Tibial nerve (tissue), 4 donors: ENCODE data around the gene U2AF1L4. TPM values are rescaled to one million over a fixed set of nuclear protein-coding genes. Genes with fewer than 3 reads are reported as not detected.

ENCODE experiments used
- DNase-seq, 2 donors: peaks; one replicate each; pipeline ENCODE4 v3.0.0-alpha.2; 2019; ENCODE audit warnings: low spot score in 2 of 2
- H3K27ac ChIP-seq, 4 donors: fragments of 200-600 bp; sonication (generic) in 3 of 4; one replicate each; pipeline ENCODE4 v1.5.1; 2017 to 2019; ENCODE audit warnings: mild to moderate bottlenecking in 1 of 4
- H3K27me3 ChIP-seq, 2 donors: fragments of 200-600 bp; sonication (generic) in 1 of 2; one replicate each; pipeline versions ENCODE4 v1.5.1 to v1.6.0; 2017 to 2019
- H3K36me3 ChIP-seq, 3 donors: fragments of 200-600 bp; sonication (generic); one replicate each; pipeline ENCODE4 v1.5.1; 2018 to 2019
- H3K4me1 ChIP-seq, 4 donors: fragments of 200-600 bp; sonication (generic) in 3 of 4; one replicate each; pipeline ENCODE4 v1.5.1; 2017 to 2019
- H3K4me3 ChIP-seq, 4 donors: fragments of 200-600 bp; sonication (generic) in 3 of 4; one replicate each; pipeline ENCODE4 v1.5.1; 2017 to 2019; ENCODE audit warnings: mild to moderate bottlenecking in 1 of 4, moderate library complexity in 1 of 4
- H3K9me3 ChIP-seq, 4 donors: fragments of 200-600 bp; sonication (generic) in 3 of 4; one replicate each; pipeline ENCODE4 v1.5.1; 2017 to 2019
- CTCF ChIP-seq, 5 experiments: fragments of 200-600 bp in 3 of 5; fragments of 450-650 bp in 2 of 5; sonication (generic) in 3 of 5; IDR thresholded peaks; one replicate each; pipeline ENCODE4 v1.5.1; 2016 to 2019; ENCODE audit warnings: antibody characterized with exemption in 5 of 5, mild to moderate bottlenecking in 3 of 5, moderate library complexity in 2 of 5
- EP300 ChIP-seq, 2 donors: sonication (generic); formaldehyde crosslinking; IDR thresholded peaks; one replicate each; pipeline ENCODE4 v1.6.1; 2017; ENCODE audit warnings: antibody characterized with exemption in 2 of 2, mild to moderate bottlenecking in 1 of 2
- POLR2A ChIP-seq, 2 donors: fragments of 450-650 bp; IDR thresholded peaks; one replicate each; pipeline ENCODE4 v1.6.1; 2017; ENCODE audit warnings: antibody characterized with exemption in 2 of 2, mild to moderate bottlenecking in 2 of 2, moderate library complexity in 2 of 2
- WGBS, 2 donors: methylation state at CpG; one replicate each; pipeline ENCODE4 v1.1.5; 2018; 5-methylcytosine and 5-hydroxymethylcytosine counted together
- total RNA-seq, 4 donors: library from RNA; depleted of rRNA; stranded (reverse); fragments of >200 nt; gene quantifications; one replicate each; pipeline ENCODE4 v1.1.0, GENCODE V29; 2016

The U2AF1L4 gene
- total RNA-seq, 4 donors from 2014 or later = 17.8 to 51.1 (median 43.2) TPM

DNA sequence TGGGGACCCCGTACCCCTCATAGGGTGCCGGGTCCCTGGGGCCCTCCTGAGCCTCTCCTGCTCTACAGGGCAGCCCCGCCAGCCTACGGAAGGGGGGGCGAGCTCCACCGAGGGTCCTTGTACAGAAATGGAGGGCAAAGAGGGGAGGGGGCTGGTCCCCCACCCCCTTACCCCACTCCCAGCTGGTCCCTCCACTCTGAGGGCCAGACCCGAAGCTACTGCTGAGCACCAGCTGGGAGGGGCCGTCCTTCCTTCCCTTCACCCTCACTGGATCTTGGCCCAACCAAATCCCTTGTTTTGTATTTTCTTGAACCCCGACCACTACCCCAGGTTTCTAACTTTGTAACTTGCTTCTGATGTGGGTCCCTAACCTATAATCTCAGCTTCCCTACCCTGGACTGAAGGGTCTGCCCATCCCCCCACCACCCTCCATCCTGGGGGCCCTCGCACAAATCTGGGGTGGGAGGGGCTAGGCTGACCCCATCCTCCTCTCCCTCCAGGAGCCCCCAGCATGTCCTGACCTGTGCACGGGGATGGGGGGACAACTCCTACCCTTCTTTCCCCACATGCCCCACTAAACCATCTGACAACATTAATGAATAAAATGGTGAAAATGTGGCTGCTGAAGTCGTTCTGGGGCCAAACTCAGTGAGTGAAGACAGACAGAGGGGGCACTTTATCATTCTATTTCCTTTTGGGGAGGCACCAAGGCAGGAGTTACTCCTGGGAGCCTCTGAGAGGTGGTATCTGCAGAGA is 43.2 kb upstream of the U2AF1L4 start:
- TF ChIP-seq EP300 (IDR thresholded peaks at IDR 0.05) (no peak), POLR2A (IDR thresholded peaks at IDR 0.05) (no peak), CTCF (IDR thresholded peaks at IDR 0.05) (no peak)
- WGBS, 2 donors = 72 to 75% methylated on average over 12 of the region's 12 CpGs
- H3K27me3 ChIP-seq = no peaks in the 10 kb centered on the region
- no peak overlapping the region for H3K27ac ChIP-seq
- no peak for DNase-seq
- H3K36me3 ChIP-seq = peaks cover 0 to 50% (median 0%) of the 10 kb centered on the region in 3 donors
- H3K9me3 ChIP-seq = no peaks in the 10 kb centered on the region
- no peaks in the 10 kb centered on the region for H3K4me1 ChIP-seq
- no peak overlapping the region for H3K4me3 ChIP-seq

DNA sequence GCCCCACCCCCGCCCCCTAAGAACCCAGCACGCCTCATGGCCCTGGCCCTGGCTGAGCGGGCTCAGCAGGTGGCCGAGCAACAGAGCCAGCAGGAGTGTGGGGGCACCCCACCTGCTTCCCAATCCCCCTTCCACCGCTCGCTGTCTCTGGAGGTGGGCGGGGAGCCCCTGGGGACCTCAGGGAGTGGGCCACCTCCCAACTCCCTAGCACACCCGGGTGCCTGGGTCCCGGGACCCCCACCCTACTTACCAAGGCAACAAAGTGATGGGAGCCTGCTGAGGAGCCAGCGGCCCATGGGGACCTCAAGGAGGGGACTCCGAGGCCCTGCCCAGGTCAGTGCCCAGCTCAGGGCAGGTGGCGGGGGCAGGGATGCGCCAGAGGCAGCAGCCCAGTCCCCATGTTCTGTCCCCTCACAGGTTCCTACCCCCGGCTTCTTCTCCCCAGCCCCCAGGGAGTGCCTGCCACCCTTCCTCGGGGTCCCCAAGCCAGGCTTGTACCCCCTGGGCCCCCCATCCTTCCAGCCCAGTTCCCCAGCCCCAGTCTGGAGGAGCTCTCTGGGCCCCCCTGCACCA is 42.1 kb upstream of the U2AF1L4 start:
- Histone ChIP-seq H3K9me3 (no peaks in the 10 kb centered on the region), H3K27ac (no peak overlapping the region), H3K4me3 (no peak overlapping the region), H3K4me1 (no peaks in the 10 kb centered on the region), H3K27me3 (no peaks in the 10 kb centered on the region), H3K36me3 (peaks cover 0 to 61% (median 0%) of the 10 kb centered on the region in 3 donors)
- WGBS, 2 donors = 89 to 94% methylated on average over 9 to 14 of the region's 15 CpGs
- TF ChIP-seq POLR2A (IDR thresholded peaks at IDR 0.05) (no peak), EP300 (IDR thresholded peaks at IDR 0.05) (no peak), CTCF (IDR thresholded peaks at IDR 0.05) (no peak)
- DNase-seq = no peak

GRCh38 chr19:35786299-35787160 is 41.3 kb upstream of the U2AF1L4 start:
- 85% methylated on average over 26 to 31 of the region's 31 CpGs for WGBS, 2 donors
- Histone ChIP-seq H3K4me1 (no peaks in the 10 kb centered on the region), H3K36me3 (peaks cover 0 to 69% (median 0%) of the 10 kb centered on the region in 3 donors), H3K9me3 (no peaks in the 10 kb centered on the region), H3K27me3 (no peaks in the 10 kb centered on the region), H3K4me3 (no peak overlapping the region), H3K27ac (no peak overlapping the region)
- no peak for DNase-seq
- TF ChIP-seq CTCF (IDR thresholded peaks at IDR 0.05) (no peak), EP300 (IDR thresholded peaks at IDR 0.05) (no peak), POLR2A (IDR thresholded peaks at IDR 0.05) (no peak)

- 84 to 96% methylated on average over 9 to 10 of the region's 10 CpGs for WGBS, 2 donors
- no peak overlapping the region for H3K27ac ChIP-seq
These were observed 40.1 kb upstream of the U2AF1L4 start for GRCh38 chr19:35785339-35785627.

More at GRCh38 chr19:35785339-35785627, 40.1 kb upstream of the U2AF1L4 start:
- Histone ChIP-seq H3K27me3 (no peaks in the 10 kb centered on the region), H3K36me3 (peaks cover 0 to 81% (median 0%) of the 10 kb centered on the region in 3 donors), H3K4me3 (no peak overlapping the region), H3K4me1 (no peaks in the 10 kb centered on the region), H3K9me3 (no peaks in the 10 kb centered on the region)
- no peak for TF ChIP-seq CTCF (IDR thresholded peaks at IDR 0.05)
- TF ChIP-seq POLR2A (IDR thresholded peaks at IDR 0.05) = no peak
- DNase-seq = no peak
